Keratinocyte (primary cell): ENCODE data around the gene CSTF1. TPM values are rescaled to one million over a fixed set of nuclear protein-coding genes. Genes with fewer than 3 reads are reported as not detected.
"Not testable (repeated sequence)": the region's sequence is repeated elsewhere in the genome, so short reads cannot be mapped to it uniquely, and the experiment has no call there.

Experiments used
- DNase-seq: peaks from one replicate; pipeline ENCODE4 v3.0.0-alpha.2; 2011; ENCODE audit warnings: low read depth, missing footprints, low spot score
- FAIRE-seq: peaks from 2 replicates; lab custom pipeline; 2011; peaks lifted over from hg19 to GRCh38; lab: Jason Lieb, UNC
- H2AFZ ChIP-seq: 2 replicates; pipeline ENCODE4 v1.6.0; 2012; ENCODE audit warnings: low read length, control low read depth, inconsistent platforms; ENCODE audit not compliant: control insufficient read depth
- H3K27ac ChIP-seq: 2 replicates; pipeline ENCODE4 v1.5.1; 2011; ENCODE audit warnings: low read length; ENCODE audit not compliant: control insufficient read depth, insufficient read depth
- H3K27me3 ChIP-seq: 3 replicates; pipeline ENCODE4 v1.6.0; 2011; ENCODE audit warnings: low read length; ENCODE audit not compliant: control insufficient read depth, insufficient read depth; ENCODE audit errors: extremely low read depth
- H3K36me3 ChIP-seq, 2 experiments: 2 replicates in 1 of 2; 3 replicates in 1 of 2; pipeline ENCODE4 v1.5.1; 2011; ENCODE audit warnings: low read length in 2 of 2, mild to moderate bottlenecking in 1 of 2; ENCODE audit not compliant: control insufficient read depth in 2 of 2, insufficient read depth in 2 of 2; ENCODE audit errors: extremely low read depth in 1 of 2
- H3K4me1 ChIP-seq: 3 replicates; pipeline ENCODE4 v1.5.1; 2011; ENCODE audit warnings: low read length; ENCODE audit not compliant: control insufficient read depth, insufficient read depth; ENCODE audit errors: extremely low read depth
- H3K4me2 ChIP-seq: 3 replicates; pipeline ENCODE4 v1.6.0; 2011; ENCODE audit warnings: low read depth, low read length; ENCODE audit not compliant: control insufficient read depth, insufficient read depth; ENCODE audit errors: extremely low read depth
- H3K4me3 ChIP-seq, 3 experiments: fragments of 200-600 bp in 1 of 3; sonication (generic) in 1 of 3; 2 replicates in 2 of 3; 3 replicates in 1 of 3; pipeline ENCODE4 v1.5.1; 2011 to 2016; ENCODE audit warnings: low read length in 3 of 3, mild to moderate bottlenecking in 3 of 3, control low read depth in 2 of 3, inconsistent platforms in 1 of 3, low read depth in 1 of 3, mixed read lengths in 1 of 3, mixed run types in 1 of 3, moderate library complexity in 1 of 3; ENCODE audit not compliant: control insufficient read depth in 2 of 3, insufficient read depth in 2 of 3; ENCODE audit errors: extremely low read depth in 1 of 3
- H3K79me2 ChIP-seq: 2 replicates; pipeline ENCODE4 v1.6.0; 2012; ENCODE audit warnings: low read length; ENCODE audit not compliant: control insufficient read depth, insufficient read depth
- H3K9ac ChIP-seq: 3 replicates; pipeline ENCODE4 v1.6.0; 2011; ENCODE audit warnings: low read length; ENCODE audit not compliant: control insufficient read depth, insufficient read depth; ENCODE audit errors: extremely low read depth
- H3K9me1 ChIP-seq: 3 replicates; pipeline ENCODE4 v1.6.0; 2011; ENCODE audit warnings: low read length; ENCODE audit not compliant: control insufficient read depth, insufficient read depth; ENCODE audit errors: extremely low read depth
- H3K9me3 ChIP-seq: 2 replicates; pipeline ENCODE4 v1.5.1; 2012; ENCODE audit warnings: low read depth, low read length; ENCODE audit not compliant: control insufficient read depth
- H4K20me1 ChIP-seq: 3 replicates; pipeline ENCODE4 v1.6.0; 2011; ENCODE audit warnings: low read length; ENCODE audit not compliant: control insufficient read depth, insufficient read depth; ENCODE audit errors: extremely low read depth
- CTCF ChIP-seq, 3 experiments: IDR thresholded peaks in 1 of 3; conservative IDR thresholded peaks in 1 of 3; optimal IDR thresholded peaks in 1 of 3; 2 replicates in 2 of 3; 3 replicates in 1 of 3; pipeline versions ENCODE3 to v1.5.1; 2011; ENCODE audit warnings: low read length in 3 of 3, mild to moderate bottlenecking in 3 of 3, moderate library complexity in 2 of 3, control low read depth in 1 of 3, inconsistent platforms in 1 of 3; ENCODE audit not compliant: insufficient read depth in 2 of 3; ENCODE audit errors: extremely low read depth in 1 of 3
- EZH2 ChIP-seq: IDR thresholded peaks from one replicate; pipeline ENCODE4 v1.6.1; 2012; ENCODE audit warnings: inconsistent platforms, mild to moderate bottlenecking, low read length, moderate library complexity
- dilution Hi-C: fragments of 300-500 bp; cut with MboI; formaldehyde crosslinking; loops from one replicate; pipeline ENCODE4 v1.7.0; 2020; ENCODE audit warnings: low sequenced_read_pairs; ENCODE audit not compliant: extremely low pct_ligation_motif_present
- polyA plus RNA-seq, 5 experiments: library from polyadenylated mRNA; depleted of rRNA in 3 of 5; stranded (reverse) in 3 of 5; stranded (forward) in 1 of 5; unstranded in 1 of 5; fragments of >200 nt; gene quantifications; 1 replicate in 1 of 5; 2 replicates in 3 of 5; 3 replicates in 1 of 5; pipeline versions ENCODE4 v1.2.1 to v1.2.3, GENCODE V29; 2011 to 2012; ENCODE audit warnings: missing spikeins in 2 of 5, low read depth in 1 of 5, low replicate concordance in 1 of 5

Gene CSTF1
- polyA plus RNA-seq, 1 donor (not counting 4 experiments of a cell fraction or from before 2014, with no cell fraction given), result 40.3 TPM

GRCh38 chr20:56400001-56400640 lies 7.7 kb downstream of the CSTF1 start:
- Histone ChIP-seq H3K27me3 (no peaks in the 10 kb centered on the region), H3K4me3 (no peak overlapping the region), H4K20me1 (no peaks in the 10 kb centered on the region), H3K9ac (no peak overlapping the region), H3K9me1 (no peaks in the 10 kb centered on the region), H3K4me1 (no peaks in the 10 kb centered on the region), H3K79me2 (peaks cover 16% of the 10 kb centered on the region), H3K36me3 (peaks cover 32 to 43% of the 10 kb centered on the region in 2 experiments), H2AFZ (no peak overlapping the region), H3K27ac (no peak overlapping the region), H3K9me3 (no peaks in the 10 kb centered on the region), H3K4me2 (no peak overlapping the region)
- no peak for FAIRE-seq
- TF ChIP-seq CTCF (optimal IDR thresholded peaks at IDR 0.05 in 1 of 3, IDR thresholded peaks at IDR 0.05 in 1 of 3, conservative IDR thresholded peaks at IDR 0.05 in 1 of 3; ENCODE audit: extremely low read depth in 1 of 3, insufficient read depth in 2 of 3, low read length in 3 of 3) (peak; percentile 69 to 80 (median 71)), EZH2 (no peak)
- dilution Hi-C loops, result no loop called here
- no peak for DNase-seq

GRCh38 chr20:56403465-56403864 lies 11.0 kb downstream of the CSTF1 start:
- dilution Hi-C loops, result no loop called here
- peaks cover 8% of the 10 kb centered on the region for H3K79me2 ChIP-seq

GRCh38 chr20:56405356-56405755 lies 12.9 kb downstream of the CSTF1 start:
- H3K27ac ChIP-seq, H3K9ac ChIP-seq, dilution Hi-C loops, H3K9me3 ChIP-seq, H3K4me2 ChIP-seq, H3K79me2 ChIP-seq, DNase-seq, H4K20me1 ChIP-seq, H3K27me3 ChIP-seq, H3K4me1 ChIP-seq, H3K9me1 ChIP-seq, FAIRE-seq, H3K4me3 ChIP-seq, H2AFZ ChIP-seq: not testable (repeated sequence)
- H3K36me3 ChIP-seq, result peaks cover 23 to 27% of the 10 kb centered on the region in 2 experiments

More at GRCh38 chr20:56403465-56403864, 11.0 kb downstream of the CSTF1 start:
- no peaks in the 10 kb centered on the region for H3K27me3 ChIP-seq
- no peak overlapping the region for H3K27ac ChIP-seq
- DNase-seq, result no peak
- H3K9ac ChIP-seq, result no peak overlapping the region
- no peaks in the 10 kb centered on the region for H4K20me1 ChIP-seq
- no peak overlapping the region for H3K4me2 ChIP-seq
- H3K9me1 ChIP-seq, result no peaks in the 10 kb centered on the region
- H2AFZ ChIP-seq, result no peak overlapping the region
- H3K4me1 ChIP-seq, result no peaks in the 10 kb centered on the region
- FAIRE-seq, result no peak
- no peaks in the 10 kb centered on the region for H3K9me3 ChIP-seq
- TF ChIP-seq EZH2 (no peak), CTCF (optimal IDR thresholded peaks at IDR 0.05 in 1 of 3, IDR thresholded peaks at IDR 0.05 in 1 of 3, conservative IDR thresholded peaks at IDR 0.05 in 1 of 3; ENCODE audit: extremely low read depth in 1 of 3, insufficient read depth in 2 of 3, low read length in 3 of 3) (no peak)
- no peak overlapping the region for H3K4me3 ChIP-seq
- H3K36me3 ChIP-seq, result peaks cover 28 to 29% of the 10 kb centered on the region in 2 experiments
